HepG2 (cell line): ENCODE data around the gene SYCE3. TPM values are rescaled to one million over a fixed set of nuclear protein-coding genes. Genes with fewer than 3 reads are reported as not detected.

Experiments used
- ELF4 ChIP-seq: sonication (generic); formaldehyde crosslinking; IDR thresholded peaks from 2 replicates; pipeline ENCODE4 v1.5.0; 2020; ENCODE audit warnings: missing genetic modification reagents, mild to moderate bottlenecking, moderate library complexity, borderline replicate concordance
- FOXK1 ChIP-seq: sonication (generic); formaldehyde crosslinking; IDR thresholded peaks from 2 replicates; pipeline ENCODE4 v1.4.0; 2020; ENCODE audit warnings: low read depth, missing genetic modification reagents, borderline replicate concordance
- HNF4G ChIP-seq, 2 experiments: sonication (generic) in 1 of 2; formaldehyde crosslinking in 1 of 2; IDR thresholded peaks; 2 replicates each; pipeline versions ENCODE4 v1.4.0 to v1.6.1; 2011 to 2020; ENCODE audit warnings: borderline replicate concordance in 2 of 2, low read depth in 2 of 2, mild to moderate bottlenecking in 2 of 2, low read length in 1 of 2, missing genetic modification reagents in 1 of 2, moderate library complexity in 1 of 2
- HOMEZ ChIP-seq: IDR thresholded peaks from 2 replicates; pipeline ENCODE4 v1.6.1; 2016; ENCODE audit warnings: low read depth
- ONECUT2 ChIP-seq: sonication (generic); formaldehyde crosslinking; IDR thresholded peaks from 2 replicates; pipeline ENCODE4 v1.4.0; 2020; ENCODE audit warnings: missing genetic modification reagents
- PLSCR1 ChIP-seq: sonication (generic); formaldehyde crosslinking; IDR thresholded peaks from 2 replicates; pipeline ENCODE4 v1.5.0; 2020; ENCODE audit warnings: missing genetic modification reagents, mild to moderate bottlenecking, borderline replicate concordance
- RBFOX2 ChIP-seq: fragments of 200-400 bp; formaldehyde crosslinking; IDR thresholded peaks from 2 replicates; pipeline ENCODE4 v1.6.1; 2017; ENCODE audit warnings: low read depth, mild to moderate bottlenecking, low read length
- RERE ChIP-seq: IDR thresholded peaks from 2 replicates; pipeline ENCODE4 v1.6.1; 2016; ENCODE audit warnings: low read depth, missing genetic modification reagents, missing compliant biosample characterization
- SIX1 ChIP-seq: sonication (generic); formaldehyde crosslinking; IDR thresholded peaks from 2 replicates; pipeline ENCODE4 v1.4.0; 2020; ENCODE audit warnings: missing genetic modification reagents, borderline replicate concordance
- SMAD3 ChIP-seq: sonication (generic); formaldehyde crosslinking; IDR thresholded peaks from 2 replicates; pipeline ENCODE4 v1.4.0; 2020; ENCODE audit warnings: missing genetic modification reagents
- TEF ChIP-seq: sonication (generic); formaldehyde crosslinking; IDR thresholded peaks from 2 replicates; pipeline ENCODE4 v1.5.0; 2020; ENCODE audit warnings: missing genetic modification reagents
- ZNF121 ChIP-seq: sonication (generic); formaldehyde crosslinking; IDR thresholded peaks from 2 replicates; pipeline ENCODE4 v1.5.0; 2020; ENCODE audit warnings: mild to moderate bottlenecking, missing genetic modification reagents
- ZNF484 ChIP-seq: sonication (generic); formaldehyde crosslinking; IDR thresholded peaks from 2 replicates; pipeline ENCODE4 v1.5.1; 2020; ENCODE audit warnings: mild to moderate bottlenecking, low read depth, missing genetic modification reagents, borderline replicate concordance
- ZNF691 ChIP-seq: sonication (generic); formaldehyde crosslinking; IDR thresholded peaks from 2 replicates; pipeline ENCODE4 v1.4.0; 2020; ENCODE audit warnings: missing genetic modification reagents, low read depth, mild to moderate bottlenecking, borderline replicate concordance
- ZNF770 ChIP-seq: sonication (generic); formaldehyde crosslinking; IDR thresholded peaks from 2 replicates; pipeline ENCODE4 v1.5.0; 2020; ENCODE audit warnings: mild to moderate bottlenecking, missing genetic modification reagents
- ZNF788 ChIP-seq: sonication (generic); formaldehyde crosslinking; IDR thresholded peaks from 2 replicates; pipeline ENCODE4 v1.5.0; 2020; ENCODE audit warnings: mild to moderate bottlenecking, missing genetic modification reagents, borderline replicate concordance
- polyA plus RNA-seq, 8 experiments: library from polyadenylated mRNA; depleted of rRNA in 3 of 8; stranded (reverse) in 7 of 8; unstranded in 1 of 8; fragments of >200 nt; fragmentation: Illumina TruSeq in 4 of 8; extraction: Trizol in 4 of 8; gene quantifications; 2 replicates each; pipeline versions ENCODE4 v1.2.1 to v1.2.3, GENCODE V29; 2011 to 2016; ENCODE audit warnings: low read depth in 4 of 8, missing spikeins in 1 of 8, mixed read lengths in 1 of 8; ENCODE audit not compliant: insufficient read depth in 1 of 8
- total RNA-seq, 5 experiments: library from RNA; depleted of rRNA; stranded (reverse); fragments of >200 nt; fragmentation: Illumina TruSeq; extraction: Trizol; gene quantifications; 2 replicates each; pipeline ENCODE4 v1.2.3, GENCODE V29; 2016; ENCODE audit warnings: low read depth in 1 of 5

SYCE3 gene
- total and polyA plus RNA-seq, 2 of the 13 experiments (the other 11 are each of a cell fraction or from before 2014, with no cell fraction given) = not detected

- TF ChIP-seq HNF4G (IDR thresholded peaks at IDR 0.05; ENCODE audit: borderline replicate concordance, low read depth, low read length) (no peak), HNF4G (CRISPR knock-in tag; IDR thresholded peaks at IDR 0.05; ENCODE audit: borderline replicate concordance, low read depth) (no peak), ZNF788 (no peak), ZNF691 (no peak), PLSCR1 (CRISPR knock-in tag) (no peak), HOMEZ (no peak), ELF4 (CRISPR knock-in tag) (no peak), RBFOX2 (no peak), ZNF770 (peak; percentile 29; the same call in 1 of the 2 replicates), ZNF484 (CRISPR knock-in tag) (no peak), ONECUT2 (CRISPR knock-in tag) (no peak), RERE (CRISPR knock-in tag) (no peak), FOXK1 (no peak), SMAD3 (no peak), ZNF121 (CRISPR knock-in tag) (peak; percentile 51; the same call in 1 of the 2 replicates), TEF (CRISPR knock-in tag) (no peak), SIX1 (no peak)
These were observed 34.6 kb downstream of the SYCE3 start (continued) for GRCh38 chr22:50527921-50528681.
